Stimulated activated CD8-positive, alpha-beta memory T cell treated with anti-CD3 and anti-CD28 coated beads, Interleukin-7, amount 100 ng/mL, for 4 hours (primary cell): ENCODE measurements around the gene ARHGAP15.

Experiments used
- DNase-seq, 2 donors: peaks; one replicate each; pipeline ENCODE4 v3.0.0-alpha.2; 2020; ENCODE audit warnings: low read depth in 2 of 2

The ARHGAP15 gene

DNA sequence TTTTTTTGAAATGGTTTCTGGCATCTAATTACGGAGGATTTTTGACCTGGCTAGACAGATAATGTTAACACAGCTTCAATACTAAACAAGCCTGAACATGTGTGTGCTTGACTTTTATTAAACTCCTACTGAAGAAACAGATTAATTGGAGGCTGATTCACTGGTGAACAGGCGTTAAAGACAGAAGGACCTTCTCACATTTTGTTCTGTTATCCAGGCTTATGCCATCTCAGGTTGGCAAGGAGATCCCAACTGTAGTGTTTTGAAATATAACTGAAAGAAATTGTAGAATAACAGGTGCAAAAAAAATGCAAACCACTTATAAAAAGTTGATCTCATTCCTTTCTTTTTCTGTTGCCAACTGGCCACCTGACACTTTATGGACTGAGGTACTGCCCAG is 269.6 kb downstream of the ARHGAP15 start:
- no peak for DNase-seq

DNA sequence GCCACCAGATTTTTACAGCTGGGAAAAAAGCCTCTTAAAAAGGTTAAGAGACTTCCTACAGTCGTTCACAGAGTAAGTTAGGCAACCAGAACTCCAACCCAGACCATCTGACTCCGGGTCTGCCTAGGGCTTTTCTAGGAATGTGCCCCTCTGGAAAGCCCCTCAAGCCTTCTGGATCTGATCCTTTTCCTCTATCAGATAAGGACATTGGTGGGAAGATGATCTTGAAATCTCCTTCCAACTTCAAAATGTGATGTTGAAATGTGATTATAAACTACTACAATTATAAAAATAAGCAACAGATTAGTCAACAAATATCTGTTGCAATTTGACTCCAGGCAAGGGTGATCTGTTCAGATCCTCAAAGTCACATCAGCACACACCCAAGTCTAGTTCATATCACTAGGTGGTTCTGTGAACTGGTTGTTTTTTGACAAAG is 270.4 kb downstream of the ARHGAP15 start:
- DNase-seq: no peak

DNA sequence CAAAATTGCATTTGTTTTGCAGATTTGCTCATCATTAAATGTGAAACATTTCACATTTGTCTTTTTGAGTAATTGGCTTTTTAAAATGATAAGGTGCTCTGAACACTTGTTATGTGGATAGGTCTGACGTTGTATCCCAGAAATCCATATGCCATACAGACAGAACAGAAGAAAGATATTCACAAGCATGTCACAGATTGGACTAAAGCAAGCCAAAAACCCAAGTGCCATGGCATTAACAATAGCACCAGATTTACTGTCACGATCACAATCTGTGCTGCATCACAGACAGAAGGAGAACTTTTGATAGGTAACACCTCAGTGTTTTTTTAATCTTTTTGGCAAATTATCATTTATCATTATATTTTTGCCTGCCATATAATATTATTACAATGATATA is 272.6 kb downstream of the ARHGAP15 start:
- no peak for DNase-seq

DNA sequence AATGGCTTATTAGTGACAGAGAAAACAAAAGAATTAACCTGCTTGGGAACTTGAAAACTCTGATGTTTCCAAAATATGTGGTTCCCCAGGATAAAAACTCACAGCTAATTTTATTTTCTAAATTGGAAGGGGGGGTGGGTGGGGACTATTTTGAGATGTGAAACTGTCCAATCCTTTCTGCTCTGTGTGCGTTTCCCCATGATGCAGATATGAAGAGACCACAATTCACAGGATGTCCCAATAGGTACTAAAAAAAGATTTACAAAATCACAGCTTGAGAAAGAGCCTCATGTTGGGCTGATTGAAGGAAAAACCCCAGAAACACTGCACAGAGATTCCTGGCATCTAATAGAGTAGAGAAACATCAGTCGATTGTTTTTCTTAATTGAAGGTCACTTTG is 273.2 kb downstream of the ARHGAP15 start:
- no peak for DNase-seq

DNA sequence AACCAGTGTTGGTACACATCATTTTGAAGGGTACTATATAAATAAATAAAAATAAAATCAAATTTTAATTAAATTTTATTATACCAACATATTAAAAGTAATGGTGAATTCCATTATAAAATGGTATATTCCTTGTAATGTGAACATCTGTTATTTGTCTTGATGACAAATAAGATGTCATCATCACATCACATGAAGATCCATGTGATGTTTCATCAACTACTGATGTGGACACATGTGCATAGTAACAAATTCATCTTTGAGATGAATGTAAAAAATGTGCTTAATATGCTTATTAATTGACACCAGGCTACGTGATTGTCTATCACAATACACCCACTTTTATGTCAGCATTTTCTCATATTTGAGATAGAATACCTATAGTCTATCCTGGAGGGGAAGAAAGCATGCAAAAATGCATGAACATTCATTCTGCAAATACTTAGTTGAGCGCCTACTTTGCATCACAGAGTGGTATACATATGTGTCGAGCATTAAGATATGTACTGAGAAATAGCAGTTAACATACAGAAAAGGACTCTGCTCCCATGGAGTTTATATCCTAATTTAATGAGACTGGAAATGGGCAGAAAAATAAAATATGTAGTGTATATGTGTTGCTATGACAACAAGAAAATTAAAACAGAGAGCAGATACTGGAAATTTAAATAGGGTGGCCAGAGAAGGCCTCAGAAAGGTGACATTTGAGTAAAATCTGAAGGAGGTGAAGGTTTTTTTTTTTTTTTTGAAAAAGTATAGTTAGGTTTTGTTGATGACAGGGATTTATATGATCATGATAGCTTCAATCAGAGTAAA is 281.1 kb downstream of the ARHGAP15 start:
- DNase-seq: no peak

DNA sequence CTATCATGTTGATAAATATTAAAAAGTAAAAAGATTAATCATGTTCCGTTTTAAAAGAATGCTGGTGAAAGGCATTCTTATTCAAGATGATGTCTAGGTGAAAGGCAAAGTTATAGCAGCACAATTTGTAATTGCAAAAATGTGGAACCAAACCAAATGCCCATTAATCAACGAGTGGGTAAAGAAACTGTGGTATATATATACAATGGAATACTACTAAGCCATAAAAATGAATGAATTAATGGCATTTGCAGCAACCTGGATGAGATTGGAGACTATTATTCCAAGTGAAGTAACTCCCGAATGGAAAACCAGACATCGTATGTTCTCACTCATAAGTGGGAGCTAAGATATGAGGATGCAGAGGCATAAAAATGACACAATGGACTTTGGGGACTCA is 286.4 kb downstream of the ARHGAP15 start:
- DNase-seq: no peak

DNA sequence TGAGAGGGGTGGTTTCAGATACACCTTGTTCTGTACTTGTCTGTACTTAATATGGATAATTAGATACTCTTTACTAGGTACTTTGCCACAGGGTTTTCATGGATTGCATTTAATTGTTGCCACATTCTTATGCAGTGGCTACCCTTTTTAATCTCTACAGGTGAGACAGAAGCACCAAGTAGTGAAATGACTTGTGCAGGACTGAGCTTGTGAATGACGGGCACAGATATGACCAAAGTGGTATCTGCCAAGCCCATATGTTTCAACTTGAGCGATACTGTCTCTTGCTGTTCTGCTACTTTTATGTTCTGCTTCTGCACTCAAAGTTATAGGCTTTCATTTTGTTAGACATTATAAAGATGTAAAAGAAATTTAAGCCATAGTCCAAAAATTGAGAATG is 288.2 kb downstream of the ARHGAP15 start:
- DNase-seq: no peak

DNA sequence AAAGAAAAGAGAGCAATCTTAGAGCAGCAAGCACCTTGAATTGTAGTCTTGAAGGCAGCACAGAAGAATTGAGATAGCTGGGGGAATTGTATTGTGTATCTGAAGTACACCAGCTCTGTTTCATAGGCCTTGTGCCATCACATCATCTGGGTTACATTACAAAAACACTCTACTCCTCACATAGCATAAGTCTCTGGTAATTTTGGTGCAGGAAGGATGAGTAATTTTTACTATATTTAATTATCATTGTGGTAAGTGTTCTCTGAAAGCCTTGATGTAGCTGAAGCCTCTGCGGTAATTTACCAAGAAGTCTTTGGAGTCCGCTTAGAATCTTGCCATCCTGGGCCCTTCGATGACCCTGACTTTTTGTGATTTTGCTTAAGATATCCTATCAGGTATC is 291.1 kb downstream of the ARHGAP15 start:
- no peak for DNase-seq

DNA sequence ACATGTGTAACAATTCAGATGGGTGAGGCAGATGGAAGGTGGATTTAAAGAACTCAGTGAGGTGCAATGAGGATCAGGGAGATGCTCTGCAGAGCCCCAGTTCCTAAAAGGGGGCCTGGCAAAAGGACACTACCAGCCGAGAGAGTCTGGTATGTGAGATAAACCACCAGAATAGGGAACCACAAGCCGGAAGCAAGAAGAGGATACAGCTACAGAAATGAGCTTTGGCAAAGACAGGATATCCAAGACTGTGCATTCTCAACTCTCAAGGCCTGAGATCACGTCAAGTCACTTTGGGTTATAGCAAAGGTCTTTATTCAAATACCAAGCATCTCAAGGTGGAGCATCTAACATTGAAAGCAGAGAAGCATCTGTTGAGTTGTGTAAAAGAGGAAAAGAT is 293.5 kb downstream of the ARHGAP15 start:
- DNase-seq: no peak

DNA sequence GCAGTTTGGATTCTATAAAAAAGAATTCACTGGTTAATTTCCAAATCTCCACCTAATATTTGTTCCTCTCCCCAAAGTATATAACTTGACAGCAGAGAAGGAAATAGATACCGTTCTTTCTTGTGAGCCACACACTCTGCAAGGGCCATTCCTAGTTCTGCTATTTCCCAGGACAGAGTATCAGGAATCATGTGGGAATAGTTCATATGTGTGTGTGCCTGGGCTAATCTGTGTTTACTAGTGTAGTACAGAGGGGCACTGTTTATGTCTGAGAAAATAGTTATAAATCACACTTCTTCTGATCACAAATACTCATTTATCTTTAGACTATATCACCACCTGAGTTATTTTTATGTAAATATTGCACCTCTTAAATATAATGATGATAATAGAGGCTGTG is 296.7 kb downstream of the ARHGAP15 start:
- no peak for DNase-seq

DNA sequence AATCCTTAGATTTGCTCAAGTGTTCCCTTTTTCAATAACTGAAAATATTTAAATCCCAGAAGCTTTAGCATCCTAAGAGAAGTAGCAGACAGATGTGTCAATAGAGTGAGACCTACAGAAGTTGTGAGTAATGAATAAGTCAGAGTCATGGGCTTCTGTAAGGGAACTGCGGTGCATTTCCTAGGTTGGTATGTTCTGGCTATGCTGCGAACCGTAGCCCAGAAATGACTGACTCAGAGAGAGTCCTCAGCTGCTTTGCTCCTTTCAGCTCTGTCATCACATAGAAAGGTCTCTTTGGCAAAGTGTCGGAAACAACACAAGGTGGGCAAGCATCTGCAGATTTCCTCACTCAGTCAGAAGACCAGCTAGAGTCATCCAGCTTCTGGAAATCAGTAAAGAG is 297.1 kb downstream of the ARHGAP15 start:
- no peak for DNase-seq

DNA sequence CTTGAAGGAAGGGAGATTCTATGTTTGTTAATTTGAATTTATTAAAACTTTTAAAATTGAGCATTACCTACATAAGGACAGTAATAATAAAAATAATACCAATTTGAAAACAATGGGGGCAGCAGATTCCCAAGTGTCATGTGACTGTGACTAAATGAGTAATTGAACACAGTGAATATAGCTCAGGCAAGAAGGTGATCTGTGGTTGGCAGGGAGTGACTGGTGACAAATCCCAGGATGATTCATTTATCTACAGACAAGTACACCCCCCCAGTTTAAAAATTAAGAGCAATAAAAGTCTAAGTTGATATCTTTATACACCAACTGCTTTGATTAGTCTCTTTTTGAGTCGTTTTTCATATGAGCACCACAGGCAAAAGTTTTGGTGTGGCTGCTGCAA is 299.5 kb downstream of the ARHGAP15 start:
- DNase-seq: peak; percentile 2 to 15

DNA sequence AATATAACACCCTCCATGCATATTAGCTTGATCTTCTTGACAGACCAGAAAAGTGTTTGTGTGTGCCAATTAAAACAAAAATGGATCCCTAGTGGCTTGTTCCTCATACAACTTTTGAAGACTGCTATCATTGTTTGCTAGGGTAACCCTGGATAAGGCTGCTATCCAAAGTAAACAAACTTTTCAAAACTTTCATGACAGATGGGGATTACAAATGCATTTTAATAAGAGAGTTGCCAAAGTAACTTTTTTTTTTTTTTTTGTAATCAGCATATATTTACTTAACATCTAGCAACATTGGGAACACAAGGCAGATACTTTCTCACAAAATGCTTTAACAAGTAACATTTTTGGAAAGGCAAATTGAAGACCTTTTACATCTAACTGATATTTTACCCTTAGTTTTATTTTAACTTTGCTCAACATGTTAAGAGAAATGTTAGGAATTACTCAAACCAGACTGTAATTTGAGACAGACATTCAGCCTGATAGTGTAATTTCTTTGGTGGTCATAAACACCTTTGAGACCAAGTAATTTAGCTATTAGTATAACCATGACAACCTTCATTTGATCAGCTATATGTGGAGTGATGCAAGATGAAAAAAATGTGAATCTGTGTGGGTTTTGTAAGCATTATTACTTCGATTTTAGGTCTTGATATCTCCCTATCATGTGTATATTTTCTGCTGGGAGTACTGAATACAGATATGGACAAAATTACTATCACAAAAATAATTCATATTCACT is 300.9 kb downstream of the ARHGAP15 start:
- DNase-seq: no peak

DNA sequence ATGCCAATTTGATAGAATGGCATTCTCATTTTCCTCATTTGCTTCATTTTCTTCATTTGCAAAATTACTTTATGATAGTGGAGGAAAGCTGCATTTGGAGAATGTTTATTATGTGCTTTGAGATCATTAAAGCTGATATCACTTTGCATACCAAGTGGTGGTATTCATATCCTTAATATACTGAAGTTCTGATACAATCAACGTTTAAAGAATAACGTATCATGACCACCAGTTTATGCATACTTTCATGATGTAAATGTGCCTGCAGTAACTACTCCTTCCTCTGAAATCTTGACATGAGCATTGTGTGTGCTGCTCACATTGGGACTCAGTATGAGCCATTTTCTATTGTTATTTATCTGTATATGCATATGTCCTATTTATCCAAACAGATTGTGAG is 302.1 kb downstream of the ARHGAP15 start:
- DNase-seq: no peak

DNA sequence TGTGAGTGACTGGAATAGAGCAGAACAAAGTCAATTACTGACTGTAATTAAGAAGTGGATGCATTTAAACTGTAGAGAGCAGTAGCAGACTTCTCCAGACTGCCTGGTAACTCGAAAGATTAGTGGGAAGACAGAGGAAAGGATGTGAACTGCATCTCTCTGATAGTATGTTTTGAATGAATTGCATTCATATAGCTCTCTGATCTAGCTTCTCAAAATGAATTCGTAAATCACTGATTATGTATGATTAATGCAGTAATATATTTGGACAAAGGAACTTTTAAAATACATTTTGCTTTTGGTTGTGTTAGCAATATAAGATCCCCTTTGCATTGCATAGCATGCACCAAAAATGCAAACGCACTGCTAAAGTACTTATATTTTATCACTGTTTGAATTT is 304.0 kb downstream of the ARHGAP15 start:
- no peak for DNase-seq

DNA sequence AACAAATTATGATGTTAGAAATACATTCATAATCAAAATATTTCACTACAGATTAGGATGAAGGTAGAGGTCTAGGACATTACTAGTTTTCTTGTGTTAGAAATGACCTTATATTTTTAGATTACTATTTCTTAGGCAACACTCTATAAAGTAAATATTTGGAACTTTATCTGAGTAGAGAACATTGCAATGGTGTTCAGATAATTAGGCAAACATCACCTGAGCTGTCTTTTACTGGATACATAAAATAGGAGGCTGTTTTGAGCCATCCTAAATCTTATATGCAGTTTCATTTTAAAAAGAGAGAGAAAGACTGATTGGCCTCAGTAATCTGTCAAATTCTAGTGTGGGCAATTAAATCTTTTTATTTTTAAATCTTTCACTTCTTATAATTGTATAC is 304.6 kb downstream of the ARHGAP15 start:
- no peak for DNase-seq

DNA sequence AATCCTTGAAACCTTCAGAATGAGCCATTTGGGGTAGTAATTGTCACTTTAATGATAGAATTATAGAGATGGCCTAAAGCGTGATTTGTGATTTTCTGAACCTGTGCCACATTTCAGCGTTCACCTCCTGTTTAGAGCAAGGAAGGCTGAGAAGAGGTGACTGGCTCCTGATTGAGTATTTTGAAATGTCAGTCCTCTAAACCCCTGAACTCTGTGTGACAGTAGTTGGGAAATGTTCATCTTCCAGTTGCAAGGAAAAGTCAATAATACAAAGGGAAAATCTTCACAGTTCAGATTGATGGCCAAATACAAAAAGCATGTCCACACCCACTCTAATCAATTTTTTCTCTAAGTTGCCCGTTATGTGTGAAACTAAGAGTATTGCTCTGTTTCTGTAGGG is 305.2 kb downstream of the ARHGAP15 start:
- DNase-seq: no peak

DNA sequence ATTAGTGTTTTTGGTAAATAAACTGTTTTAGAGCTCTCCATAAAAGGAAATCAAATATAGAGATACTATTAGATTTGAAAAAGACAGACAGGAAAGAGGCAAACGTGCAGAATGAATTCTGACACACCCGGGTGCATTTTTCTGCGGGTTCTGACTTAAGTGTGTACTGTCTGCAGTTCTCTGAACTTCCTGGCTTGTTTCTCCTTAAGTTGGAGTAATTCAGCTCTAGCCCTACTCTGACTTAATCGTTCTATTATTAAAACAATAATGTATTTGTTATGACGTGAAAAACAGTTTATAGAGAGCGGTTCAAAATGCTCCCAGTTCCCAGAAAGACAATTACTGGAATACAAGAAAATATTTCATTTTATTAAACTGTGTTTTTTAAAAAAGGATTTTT is 305.9 kb downstream of the ARHGAP15 start:
- DNase-seq: no peak

DNA sequence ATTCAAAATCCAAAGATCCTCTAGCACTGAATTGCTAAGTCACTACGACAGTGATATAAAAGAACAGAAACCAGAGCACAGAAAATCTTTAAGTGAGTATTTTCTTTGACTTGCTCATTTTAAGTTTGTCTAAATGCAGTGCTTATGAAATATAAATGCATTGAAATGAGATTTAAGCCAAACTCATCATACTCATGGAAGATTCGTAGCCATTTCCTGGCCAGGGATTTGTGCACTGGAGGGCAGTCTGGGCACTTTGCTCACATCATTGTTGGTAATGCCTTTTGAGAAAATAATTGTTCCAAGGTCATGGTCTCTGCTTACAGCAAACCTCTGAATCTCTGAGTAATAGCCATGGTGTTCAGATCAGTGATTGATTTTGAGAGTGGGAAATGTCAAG is 307.7 kb downstream of the ARHGAP15 start:
- no peak for DNase-seq

DNA sequence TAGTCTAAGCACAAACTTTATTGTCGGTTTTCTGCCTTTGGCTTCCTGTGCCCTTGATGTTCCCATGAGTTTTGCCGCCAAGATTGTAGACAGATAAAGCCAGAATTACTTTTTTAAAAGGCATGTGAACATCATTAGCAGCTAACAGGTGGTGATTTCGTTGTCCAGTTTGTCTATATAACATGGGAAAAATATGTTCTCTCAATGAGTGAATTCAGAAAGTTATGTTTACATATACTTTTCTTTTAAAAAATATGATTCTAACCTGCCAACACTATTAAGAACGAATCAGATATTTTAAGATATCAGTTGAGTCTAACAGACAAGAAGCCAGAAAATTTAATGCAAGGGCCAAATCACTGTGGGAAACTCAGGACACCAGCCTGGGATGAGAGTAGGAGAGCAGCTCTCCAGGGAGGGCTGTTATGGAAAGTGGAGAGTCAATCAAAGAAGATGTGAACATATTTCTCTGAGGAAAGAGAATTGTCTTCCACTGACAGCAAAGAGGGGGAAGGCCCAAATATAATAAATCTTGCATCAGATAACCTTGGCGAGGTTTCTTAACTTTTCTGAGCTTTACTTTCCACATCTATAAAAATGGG is 311.3 kb downstream of the ARHGAP15 start:
- DNase-seq: no peak

DNA sequence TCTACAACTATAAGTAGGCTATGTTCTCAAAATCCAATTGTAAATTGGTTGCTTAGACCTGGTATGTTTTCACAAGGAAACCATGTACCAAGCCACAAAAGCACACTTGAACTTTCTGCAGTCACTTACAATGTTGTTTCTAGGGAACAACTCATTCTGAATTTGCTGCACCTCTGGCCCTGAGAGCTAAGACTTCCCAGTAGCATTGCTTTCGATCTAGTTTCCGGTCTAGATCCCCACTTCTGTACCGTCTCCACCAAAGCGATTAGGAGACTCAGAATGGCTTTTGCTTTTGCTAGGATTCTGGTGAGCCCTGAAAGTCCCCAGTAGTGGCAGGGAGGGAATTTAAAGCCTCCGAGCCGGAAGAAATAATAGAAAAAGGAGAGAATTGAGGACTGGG is 313.0 kb downstream of the ARHGAP15 start:
- no peak for DNase-seq

DNA sequence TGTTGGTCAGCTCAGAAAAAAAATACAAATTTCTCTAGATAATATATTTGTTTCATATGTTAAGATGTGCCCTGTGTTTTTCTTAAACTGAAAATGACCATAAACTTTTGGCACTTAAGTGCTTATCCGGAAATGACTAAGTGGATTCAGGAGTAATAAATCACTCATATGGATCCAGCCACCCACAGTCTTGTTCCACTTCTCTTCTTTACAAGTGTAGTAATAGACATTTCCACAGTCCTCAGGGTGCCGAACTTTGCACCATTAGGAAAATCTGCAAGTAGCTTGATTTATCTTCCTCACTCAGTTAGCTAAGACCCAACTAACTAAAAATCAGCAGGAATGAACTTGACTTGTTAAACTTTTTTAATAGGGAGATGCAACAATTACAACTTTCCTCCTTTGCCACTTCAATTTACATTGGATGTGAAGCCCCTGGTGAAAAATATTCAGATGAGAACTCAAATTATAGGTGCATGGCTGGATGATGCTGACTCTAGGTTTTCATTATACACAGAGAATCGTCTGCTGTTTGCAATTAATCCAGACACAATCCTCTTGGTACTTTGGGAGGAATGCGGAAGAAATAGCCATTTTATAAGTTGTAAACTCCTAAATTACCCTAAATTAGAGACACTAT is 322.5 kb downstream of the ARHGAP15 start:
- DNase-seq: no peak
